H1 (cell line): ENCODE measurements around the gene ANKRD9. TPM values are rescaled to one million over a fixed set of nuclear protein-coding genes. Genes with fewer than 3 reads are reported as not detected.

Source experiments
- CTCF ChIA-PET: fragments of 300-600 bp; sonication (Branson Sonifier 250); formaldehyde crosslinking; loops from one replicate; lab custom pipeline; 2021; ENCODE audit not compliant: partially characterized antibody; lab: Charles Lee
- POLR2A ChIA-PET: fragments of 300-600 bp; sonication (Branson Sonifier 250); formaldehyde crosslinking; loops from one replicate; lab custom pipeline; 2021; ENCODE audit warnings: inconsistent platforms; ENCODE audit not compliant: partially characterized antibody; lab: Charles Lee
- DNase-seq, 2 experiments: peaks; one replicate each; pipeline versions ENCODE4 v3.0.0 to v3.0.0-alpha.2; 2010 to 2022; ENCODE audit warnings: low spot score in 2 of 2, low read depth in 1 of 2, mixed read lengths in 1 of 2
- FAIRE-seq: peaks from 2 replicates; lab custom pipeline; 2011; peaks lifted over from hg19 to GRCh38; lab: Jason Lieb, UNC
- H2AFZ ChIP-seq: 2 replicates; pipeline ENCODE4 v1.8.1; 2012; ENCODE audit warnings: low read length, inconsistent platforms
- H2AK5ac ChIP-seq: 2 replicates; pipeline ENCODE4 v1.6.1; 2013; ENCODE audit warnings: low read depth, low read length
- H2BK120ac ChIP-seq: replicated peaks from 2 replicates; pipeline ENCODE3; 2013; ENCODE audit warnings: low read depth, low read length, inconsistent platforms
- H2BK12ac ChIP-seq: 2 replicates; pipeline ENCODE4 v1.6.1; 2013; ENCODE audit warnings: low read depth, low read length
- H2BK15ac ChIP-seq: 2 replicates; pipeline ENCODE4 v1.6.1; 2013; ENCODE audit warnings: low read length
- H2BK20ac ChIP-seq: 2 replicates; pipeline ENCODE4 v1.6.1; 2013; ENCODE audit warnings: low read length
- H2BK5ac ChIP-seq: 2 replicates; pipeline ENCODE4 v1.6.1; 2013; ENCODE audit warnings: low read depth, low read length
- H3K14ac ChIP-seq: 2 replicates; pipeline ENCODE4 v1.6.1; 2013; ENCODE audit warnings: inconsistent platforms; ENCODE audit not compliant: insufficient read length
- H3K18ac ChIP-seq: 2 replicates; pipeline ENCODE4 v1.6.1; 2013; ENCODE audit warnings: low read length; ENCODE audit errors: extremely low read depth
- H3K23ac ChIP-seq: 2 replicates; pipeline ENCODE4 v1.6.1; 2013; ENCODE audit warnings: inconsistent platforms; ENCODE audit not compliant: insufficient read length
- H3K23me2 ChIP-seq: 2 replicates; pipeline ENCODE4 v1.6.1; 2013; ENCODE audit warnings: low read depth, low read length
- H3K27ac ChIP-seq: 2 replicates; pipeline ENCODE4 v1.6.1; 2011; ENCODE audit warnings: low read depth, low read length, inconsistent platforms
- H3K27me3 ChIP-seq, 4 experiments: replicated peaks in 1 of 4; 1 replicate in 1 of 4; 2 replicates in 3 of 4; pipeline versions ENCODE4 v1.6.1 to v1.8.1; 2011 to 2013; ENCODE audit warnings: low read length in 3 of 4, mild to moderate bottlenecking in 3 of 4, inconsistent platforms in 2 of 4, mixed read lengths in 2 of 4, moderate library complexity in 1 of 4; ENCODE audit not compliant: control insufficient read depth in 3 of 4, insufficient read depth in 3 of 4; ENCODE audit errors: extremely low read depth in 1 of 4
- H3K36me3 ChIP-seq, 4 experiments: 2 replicates each; pipeline versions ENCODE4 v1.6.1 to v1.8.1; 2011 to 2013; ENCODE audit warnings: mild to moderate bottlenecking in 4 of 4, low read length in 3 of 4, moderate library complexity in 2 of 4, control low read depth in 1 of 4, inconsistent platforms in 1 of 4; ENCODE audit not compliant: insufficient read depth in 4 of 4, control insufficient read depth in 2 of 4
- H3K4ac ChIP-seq: replicated peaks from 2 replicates; pipeline ENCODE3; 2013; ENCODE audit warnings: low read length, low read depth, mixed read lengths, inconsistent platforms; ENCODE audit not compliant: insufficient read length
- H3K4me1 ChIP-seq, 4 experiments: replicated peaks in 1 of 4; 1 replicate in 1 of 4; 2 replicates in 3 of 4; pipeline versions ENCODE4 v1.6.1 to v1.8.1; 2011 to 2013; ENCODE audit warnings: low read length in 3 of 4, inconsistent platforms in 2 of 4, mixed read lengths in 1 of 4; ENCODE audit not compliant: insufficient read depth in 4 of 4, control insufficient read depth in 3 of 4
- H3K4me2 ChIP-seq, 2 experiments: 2 replicates each; pipeline versions ENCODE4 v1.6.1 to v1.8.1; 2011 to 2013; ENCODE audit warnings: low read depth in 2 of 2, low read length in 2 of 2, control low read depth in 1 of 2, inconsistent platforms in 1 of 2, mild to moderate bottlenecking in 1 of 2; ENCODE audit not compliant: insufficient read depth in 1 of 2
- H3K4me3 ChIP-seq, 4 experiments: fragments of 200-600, 300-600 bp in 1 of 4; sonication (generic), shearing (Covaris generic), sonication (Bioruptor Twin) in 1 of 4; 2 replicates each; pipeline versions ENCODE4 v1.5.1 to v1.8.1; 2011 to 2016; ENCODE audit warnings: low read length in 4 of 4, low read depth in 3 of 4, control low read depth in 2 of 4, inconsistent platforms in 2 of 4, mild to moderate bottlenecking in 2 of 4, mixed read lengths in 1 of 4, moderate library complexity in 1 of 4; ENCODE audit not compliant: insufficient read depth in 2 of 4; ENCODE audit errors: extremely low read depth in 1 of 4
- H3K56ac ChIP-seq: replicated peaks from 2 replicates; pipeline ENCODE3; 2013; ENCODE audit warnings: low read depth, mild to moderate bottlenecking, mixed read lengths, low read length, inconsistent platforms; ENCODE audit not compliant: insufficient read length
- H3K79me1 ChIP-seq: 2 replicates; pipeline ENCODE4 v1.6.1; 2013; ENCODE audit warnings: low read depth, low read length, control low read depth
- H3K79me2 ChIP-seq, 2 experiments: 2 replicates each; pipeline versions ENCODE4 v1.6.1 to v1.8.1; 2012 to 2013; ENCODE audit warnings: low read length in 2 of 2, mild to moderate bottlenecking in 2 of 2, inconsistent platforms in 1 of 2; ENCODE audit not compliant: insufficient read depth in 2 of 2, control insufficient read depth in 1 of 2
- H3K9ac ChIP-seq, 4 experiments: replicated peaks in 1 of 4; 1 replicate in 1 of 4; 2 replicates in 3 of 4; pipeline versions ENCODE4 v1.6.1 to v1.8.1; 2011 to 2013; ENCODE audit warnings: low read depth in 3 of 4, low read length in 3 of 4, control low read depth in 2 of 4, mild to moderate bottlenecking in 2 of 4, moderate library complexity in 2 of 4, inconsistent platforms in 1 of 4; ENCODE audit errors: extremely low read depth in 1 of 4
- H3K9me3 ChIP-seq, 2 experiments: 2 replicates each; pipeline versions ENCODE4 v1.6.1 to v1.8.1; 2012 to 2013; ENCODE audit warnings: mild to moderate bottlenecking in 2 of 2, moderate library complexity in 2 of 2, control low read depth in 1 of 2, inconsistent platforms in 1 of 2, low read depth in 1 of 2, low read length in 1 of 2, mixed read lengths in 1 of 2; ENCODE audit not compliant: insufficient read depth in 2 of 2
- H4K20me1 ChIP-seq, 2 experiments: replicated peaks in 1 of 2; 2 replicates each; pipeline versions ENCODE3 to v1.8.1; 2011 to 2013; ENCODE audit warnings: inconsistent platforms in 2 of 2, low read length in 2 of 2, mild to moderate bottlenecking in 1 of 2; ENCODE audit not compliant: insufficient read depth in 2 of 2, control insufficient read depth in 1 of 2
- H4K5ac ChIP-seq: 2 replicates; pipeline ENCODE4 v1.6.1; 2013; ENCODE audit warnings: low read length, low read depth, mixed read lengths, inconsistent platforms; ENCODE audit not compliant: insufficient read length
- H4K8ac ChIP-seq: 2 replicates; pipeline ENCODE4 v1.8.0; 2013; ENCODE audit warnings: mild to moderate bottlenecking, moderate library complexity, low read length, inconsistent platforms; ENCODE audit not compliant: insufficient read depth; ENCODE audit errors: extremely low read depth
- H4K91ac ChIP-seq: replicated peaks from 2 replicates; pipeline ENCODE3; 2013; ENCODE audit warnings: low read length, mixed read lengths, inconsistent platforms; ENCODE audit not compliant: insufficient read length
- GTF2F1 ChIP-seq: IDR thresholded peaks from 2 replicates; pipeline ENCODE4 v1.6.1; 2012; ENCODE audit warnings: low read depth, low read length, improper control_type of control experiment, borderline replicate concordance
- RXRA ChIP-seq: IDR thresholded peaks from 2 replicates; pipeline ENCODE4 v1.6.1; 2011; ENCODE audit warnings: low read depth, mild to moderate bottlenecking, low read length, moderate library complexity; ENCODE audit not compliant: insufficient read depth
- SAP30 ChIP-seq: fragments of 300-600 bp; sonication (generic); IDR thresholded peaks from 2 replicates; pipeline ENCODE4 v1.7.1; 2012; ENCODE audit warnings: low read length, moderate library complexity, mild to moderate bottlenecking, inconsistent platforms; ENCODE audit not compliant: insufficient read depth, insufficient replicate concordance
- SP2 ChIP-seq: IDR thresholded peaks from 2 replicates; pipeline ENCODE4 v1.6.1; 2012; ENCODE audit warnings: mild to moderate bottlenecking, low read length, inconsistent platforms
- ZNF274 ChIP-seq: IDR thresholded peaks from 2 replicates; pipeline ENCODE4 v1.7.0; 2012; ENCODE audit warnings: low read length, borderline replicate concordance; ENCODE audit errors: extremely low read depth
- WGBS, 2 experiments: shearing (Covaris generic) in 1 of 2; methylation state at CpG; one replicate each; pipeline versions ENCODE4 v1.1.6 to v1.1.7; 2013 to 2015; ENCODE audit warnings: low lambda C conversion rate in 2 of 2, mixed read lengths in 2 of 2, inconsistent platforms in 1 of 2, low coverage in 1 of 2, missing lambda C conversion rate in 1 of 2; ENCODE audit not compliant: insufficient replicate concordance in 2 of 2, insufficient coverage in 1 of 2, insufficient read length in 1 of 2; ENCODE audit errors: extremely low coverage in 1 of 2, missing lambda C conversion rate in 1 of 2; 5-methylcytosine and 5-hydroxymethylcytosine counted together
- polyA plus RNA-seq, 7 experiments: library from polyadenylated mRNA; depleted of rRNA in 3 of 7; stranded (reverse) in 5 of 7; unstranded in 2 of 7; fragments of >200 nt in 5 of 7; fragments of 200-250 nt in 2 of 7; gene quantifications; 1 replicate in 5 of 7; 2 replicates in 1 of 7; 4 replicates in 1 of 7; pipeline versions ENCODE4 v1.2.1 to v1.2.3, GENCODE V29; 2011 to 2013; ENCODE audit warnings: missing spikeins in 2 of 7, mixed read lengths in 2 of 7
- total RNA-seq: library from RNA; stranded (reverse); fragmentation: NEBNext Ultra II Directional; extraction: Animal tissue kit (Norgen Biotek cat#: 25700); gene quantifications from 2 replicates; pipeline ENCODE4 v1.2.1, GENCODE V29; 2021
- TF ChIP-seq, protein P1 (sequence below): IDR thresholded peaks from 2 replicates; pipeline ENCODE4 v1.6.1; 2012; ENCODE audit warnings: inconsistent platforms

Gene ANKRD9
- total and polyA plus RNA-seq, 2 of the 8 experiments (the other 6 are each of a cell fraction or from before 2014, with no cell fraction given), result 37.0 to 41.8 TPM

- no peak overlapping the region for H2BK20ac ChIP-seq
- H3K56ac ChIP-seq, result no peak overlapping the region
- H3K23me2 ChIP-seq, result peaks cover 10% of the 10 kb centered on the region; the same call in 1 of the 2 replicates
- no peak overlapping the region for H3K27ac ChIP-seq
- H2BK15ac ChIP-seq, result no peak overlapping the region
- H3K9me3 ChIP-seq, result no peaks in the 10 kb centered on the region
- H3K4me2 ChIP-seq, result no peak overlapping the region
- H2BK120ac ChIP-seq, result no peak overlapping the region
- no peaks in the 10 kb centered on the region for H3K79me2 ChIP-seq
- no peak overlapping the region for H3K4me3 ChIP-seq
- H4K8ac ChIP-seq, result no peak overlapping the region; the same call in 1 of the 2 replicates
- peaks cover 5% of the 10 kb centered on the region; the same call in 1 of the 2 replicates for H3K79me1 ChIP-seq
- no peak overlapping the region for H3K18ac ChIP-seq
- no peaks in the 10 kb centered on the region for H3K27me3 ChIP-seq
- no peak overlapping the region for H2AFZ ChIP-seq
- CTCF ChIA-PET, result interaction anchor here (0.8 kb wide), 2 partner anchors 11 to 67 kb away, joined by 3 read pairs; no protein-coding TSS in a partner anchor
- H3K36me3 ChIP-seq, result peaks cover 0 to 13% (median 6%) of the 10 kb centered on the region in 4 experiments; a peak in 6 of 8 replicates
- no peak overlapping the region for H3K4ac ChIP-seq
- DNase-seq (no peak), FAIRE-seq (no peak)
- H3K23ac ChIP-seq, result no peak overlapping the region
- H3K14ac ChIP-seq, result no peak overlapping the region
- H2BK5ac ChIP-seq, result no peak overlapping the region
- no peak overlapping the region for H4K91ac ChIP-seq
- H4K20me1 ChIP-seq, result peaks cover 0 to 1% of the 10 kb centered on the region in 2 experiments
- no peak overlapping the region for H2BK12ac ChIP-seq
- no peak overlapping the region for H2AK5ac ChIP-seq
- WGBS, 2 experiments, result 83% methylated on average over 4 of the region's 7 CpGs; no CpG with 5 or more reads in 1 of the 2 experiments
- POLR2A ChIA-PET, result interaction anchor here (1.3 kb wide), 1 partner anchor 11 kb away, joined by 3 read pairs; no protein-coding TSS in a partner anchor
- no peak overlapping the region for H3K9ac ChIP-seq
- no peak overlapping the region for H4K5ac ChIP-seq
- H3K4me1 ChIP-seq, result peaks cover 0 to 8% (median 3%) of the 10 kb centered on the region in 4 experiments; a peak in 4 of 7 replicates
- TF ChIP-seq RXRA (no peak), GTF2F1 (no peak), SP2 (no peak), ZNF274 (no peak), SAP30 (no peak)
- TF ChIP-seq, protein P1, sequence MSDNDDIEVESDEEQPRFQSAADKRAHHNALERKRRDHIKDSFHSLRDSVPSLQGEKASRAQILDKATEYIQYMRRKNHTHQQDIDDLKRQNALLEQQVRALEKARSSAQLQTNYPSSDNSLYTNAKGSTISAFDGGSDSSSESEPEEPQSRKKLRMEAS, result no peak
These were observed 4.5 kb downstream of the ANKRD9 start for GRCh38 chr14:102505000-102505619.
